Ishikawa (cell line): ENCODE measurements around the gene PATL1.

Experiments
- CEBPB ChIP-seq: IDR thresholded peaks from 2 replicates; pipeline ENCODE4 v1.6.1; 2012
- CREB1 ChIP-seq: IDR thresholded peaks from 2 replicates; pipeline ENCODE4 v1.6.1; 2012; ENCODE audit warnings: low read depth
- EGR1 ChIP-seq: IDR thresholded peaks from 2 replicates; pipeline ENCODE4 v1.6.1; 2012
- EP300 ChIP-seq: IDR thresholded peaks from 2 replicates; pipeline ENCODE4 v1.6.1; 2012; ENCODE audit warnings: borderline replicate concordance
- FOXM1 ChIP-seq: IDR thresholded peaks from 2 replicates; pipeline ENCODE4 v1.6.1; 2012; ENCODE audit warnings: low read depth, borderline replicate concordance
- NFIC ChIP-seq: IDR thresholded peaks from 2 replicates; pipeline ENCODE4 v1.6.1; 2012
- RAD21 ChIP-seq: IDR thresholded peaks from 2 replicates; pipeline ENCODE4 v1.6.1; 2012; ENCODE audit warnings: low read depth
- TAF1 ChIP-seq: IDR thresholded peaks from 2 replicates; pipeline ENCODE4 v1.6.1; 2012; ENCODE audit warnings: low read depth, mild to moderate bottlenecking
- TCF12 ChIP-seq: IDR thresholded peaks from 2 replicates; pipeline ENCODE4 v1.6.1; 2012; ENCODE audit warnings: low read depth
- TEAD4 ChIP-seq: IDR thresholded peaks from 2 replicates; pipeline ENCODE4 v1.6.1; 2012
- YY1 ChIP-seq: IDR thresholded peaks from 2 replicates; pipeline ENCODE4 v1.6.1; 2012; ENCODE audit warnings: low read depth
- ZBTB7A ChIP-seq: IDR thresholded peaks from 2 replicates; pipeline ENCODE4 v1.6.1; 2012; ENCODE audit warnings: low read depth
- TF ChIP-seq, protein P1 (sequence below): IDR thresholded peaks from 2 replicates; pipeline ENCODE4 v1.6.1; 2012
- TF ChIP-seq, protein P2 (sequence below): IDR thresholded peaks from 2 replicates; pipeline ENCODE4 v1.6.1; 2012
- TF ChIP-seq, protein P3 (sequence below): IDR thresholded peaks from 2 replicates; pipeline ENCODE4 v1.6.1; 2012; ENCODE audit warnings: low read depth, mild to moderate bottlenecking

The PATL1 gene

DNA sequence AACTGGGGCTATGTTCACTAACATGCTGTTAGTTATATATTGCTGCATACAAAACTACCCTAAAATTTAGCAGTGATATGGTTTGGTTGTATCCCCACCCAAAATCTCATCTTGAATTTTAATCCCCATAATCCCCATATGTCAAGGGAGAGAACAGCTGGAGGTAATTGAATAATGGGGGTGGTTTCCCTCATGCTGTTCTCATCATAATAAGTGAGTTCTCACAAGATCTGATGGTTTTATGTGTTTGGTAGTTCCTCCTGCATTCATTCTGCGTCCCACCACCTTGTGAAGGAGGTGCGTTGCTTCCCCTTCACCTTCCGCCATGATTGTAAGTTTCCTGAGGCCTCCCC lies 10.0 kb upstream of the PATL1 start:
- TF ChIP-seq FOXM1 (no peak), CREB1 (no peak)

DNA sequence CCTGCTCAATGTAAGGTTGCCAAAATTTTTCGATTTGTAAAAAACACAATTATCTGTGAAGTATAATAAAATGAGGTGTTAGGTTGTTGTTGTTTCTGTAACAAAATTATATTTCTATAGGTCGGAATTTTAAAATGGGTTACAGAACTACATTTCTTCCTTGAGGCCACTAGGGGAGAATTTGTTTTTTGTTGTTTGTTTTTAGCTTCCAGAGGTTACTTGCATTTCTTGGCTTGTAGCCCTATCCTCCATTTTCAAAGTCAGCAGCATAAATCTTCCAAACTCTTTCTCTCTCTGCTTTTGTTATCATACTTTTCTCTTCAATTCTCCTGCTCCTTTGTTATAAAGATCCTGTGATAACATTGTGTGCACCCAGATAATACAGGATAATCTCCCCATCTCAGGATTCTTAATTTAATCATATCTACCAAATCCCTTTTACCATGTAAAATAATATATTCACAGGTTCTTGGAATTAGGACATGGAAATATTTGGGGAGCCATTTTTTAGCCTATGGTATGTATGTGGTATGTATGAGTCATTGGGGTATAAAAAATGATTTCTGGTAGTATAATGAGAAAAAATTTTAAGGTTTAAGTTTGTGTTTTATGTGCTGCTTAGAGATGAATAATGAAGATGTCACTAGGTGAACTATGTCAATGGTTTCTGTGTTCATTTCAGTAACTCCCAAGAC lies 9.4 kb upstream of the PATL1 start:
- TF ChIP-seq, protein P1, sequence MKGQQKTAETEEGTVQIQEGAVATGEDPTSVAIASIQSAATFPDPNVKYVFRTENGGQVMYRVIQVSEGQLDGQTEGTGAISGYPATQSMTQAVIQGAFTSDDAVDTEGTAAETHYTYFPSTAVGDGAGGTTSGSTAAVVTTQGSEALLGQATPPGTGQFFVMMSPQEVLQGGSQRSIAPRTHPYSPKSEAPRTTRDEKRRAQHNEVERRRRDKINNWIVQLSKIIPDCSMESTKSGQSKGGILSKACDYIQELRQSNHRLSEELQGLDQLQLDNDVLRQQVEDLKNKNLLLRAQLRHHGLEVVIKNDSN: no peak
- no peak for TF ChIP-seq EGR1
- TF ChIP-seq TEAD4: no peak
- no peak for TF ChIP-seq EP300
- TF ChIP-seq CREB1: no peak
- no peak for TF ChIP-seq RAD21
- no peak for TF ChIP-seq TAF1
- TF ChIP-seq FOXM1: no peak
- no peak for TF ChIP-seq NFIC
- no peak for TF ChIP-seq YY1
- no peak for TF ChIP-seq TCF12
- TF ChIP-seq, protein P2, sequence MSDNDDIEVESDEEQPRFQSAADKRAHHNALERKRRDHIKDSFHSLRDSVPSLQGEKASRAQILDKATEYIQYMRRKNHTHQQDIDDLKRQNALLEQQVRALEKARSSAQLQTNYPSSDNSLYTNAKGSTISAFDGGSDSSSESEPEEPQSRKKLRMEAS: no peak
- no peak for TF ChIP-seq ZBTB7A
- TF ChIP-seq, protein P3, sequence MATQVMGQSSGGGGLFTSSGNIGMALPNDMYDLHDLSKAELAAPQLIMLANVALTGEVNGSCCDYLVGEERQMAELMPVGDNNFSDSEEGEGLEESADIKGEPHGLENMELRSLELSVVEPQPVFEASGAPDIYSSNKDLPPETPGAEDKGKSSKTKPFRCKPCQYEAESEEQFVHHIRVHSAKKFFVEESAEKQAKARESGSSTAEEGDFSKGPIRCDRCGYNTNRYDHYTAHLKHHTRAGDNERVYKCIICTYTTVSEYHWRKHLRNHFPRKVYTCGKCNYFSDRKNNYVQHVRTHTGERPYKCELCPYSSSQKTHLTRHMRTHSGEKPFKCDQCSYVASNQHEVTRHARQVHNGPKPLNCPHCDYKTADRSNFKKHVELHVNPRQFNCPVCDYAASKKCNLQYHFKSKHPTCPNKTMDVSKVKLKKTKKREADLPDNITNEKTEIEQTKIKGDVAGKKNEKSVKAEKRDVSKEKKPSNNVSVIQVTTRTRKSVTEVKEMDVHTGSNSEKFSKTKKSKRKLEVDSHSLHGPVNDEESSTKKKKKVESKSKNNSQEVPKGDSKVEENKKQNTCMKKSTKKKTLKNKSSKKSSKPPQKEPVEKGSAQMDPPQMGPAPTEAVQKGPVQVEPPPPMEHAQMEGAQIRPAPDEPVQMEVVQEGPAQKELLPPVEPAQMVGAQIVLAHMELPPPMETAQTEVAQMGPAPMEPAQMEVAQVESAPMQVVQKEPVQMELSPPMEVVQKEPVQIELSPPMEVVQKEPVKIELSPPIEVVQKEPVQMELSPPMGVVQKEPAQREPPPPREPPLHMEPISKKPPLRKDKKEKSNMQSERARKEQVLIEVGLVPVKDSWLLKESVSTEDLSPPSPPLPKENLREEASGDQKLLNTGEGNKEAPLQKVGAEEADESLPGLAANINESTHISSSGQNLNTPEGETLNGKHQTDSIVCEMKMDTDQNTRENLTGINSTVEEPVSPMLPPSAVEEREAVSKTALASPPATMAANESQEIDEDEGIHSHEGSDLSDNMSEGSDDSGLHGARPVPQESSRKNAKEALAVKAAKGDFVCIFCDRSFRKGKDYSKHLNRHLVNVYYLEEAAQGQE: no peak
- TF ChIP-seq CEBPB: no peak

DNA sequence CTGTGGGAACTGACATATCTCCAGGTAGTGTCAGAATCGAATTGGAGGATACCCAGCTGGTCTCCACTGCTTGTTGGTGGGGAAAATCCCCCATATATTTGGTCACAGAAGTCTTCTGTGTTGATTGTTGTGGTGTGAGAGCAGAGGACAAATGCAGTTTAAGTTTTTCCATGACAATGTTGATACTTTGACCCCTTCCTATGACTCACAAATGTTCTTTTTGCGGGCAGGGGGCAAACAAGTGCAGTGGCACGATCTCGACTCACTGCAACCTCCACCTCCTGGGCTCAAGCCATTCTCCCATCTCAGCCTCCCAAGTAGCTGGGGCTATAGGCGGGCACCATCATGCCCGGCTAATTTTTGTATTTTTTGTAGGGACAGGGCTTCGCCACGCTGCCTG lies 7.4 kb upstream of the PATL1 start:
- TF ChIP-seq EGR1 (no peak), FOXM1 (no peak), NFIC (no peak), EP300 (no peak)
- TF ChIP-seq, protein P3: no peak

DNA sequence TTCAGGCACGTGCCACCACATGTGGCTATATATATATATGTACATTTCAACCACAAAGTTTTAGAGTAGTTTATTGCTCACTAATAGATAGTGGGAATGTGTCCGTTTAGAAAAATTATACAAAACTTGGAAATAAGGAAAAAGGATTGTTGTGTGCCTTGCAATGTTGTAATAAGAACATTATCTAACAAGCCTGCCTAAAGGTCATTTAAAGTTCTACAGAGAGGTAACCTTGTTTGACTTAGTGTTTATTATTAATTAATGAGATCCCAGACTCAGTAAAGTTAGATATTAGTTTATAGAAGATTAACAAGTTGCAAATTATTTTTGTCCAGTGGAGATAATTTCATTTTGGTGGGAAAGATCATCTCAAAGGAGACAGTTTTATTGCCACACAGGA lies 5.5 kb upstream of the PATL1 start:
- TF ChIP-seq FOXM1: no peak

DNA sequence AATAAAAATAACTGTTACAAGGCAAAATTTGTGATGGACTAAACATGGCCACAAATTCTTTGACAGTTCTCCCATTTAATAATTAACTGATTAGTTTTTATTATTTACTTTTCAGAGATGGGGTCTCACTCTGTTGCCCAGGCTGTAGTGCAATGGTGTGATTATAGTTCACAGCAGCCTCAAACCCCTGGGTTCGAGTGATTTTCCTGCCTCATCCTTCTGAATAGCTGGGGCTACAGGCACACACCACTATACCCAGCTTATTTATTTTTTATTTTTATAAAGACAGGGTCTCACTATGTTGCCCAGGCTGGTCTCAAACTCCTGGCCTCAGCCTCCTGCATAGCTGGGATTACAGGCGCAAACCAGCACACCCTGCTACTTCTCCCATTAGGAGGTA lies 4.5 kb upstream of the PATL1 start:
- TF ChIP-seq, protein P1: no peak
- TF ChIP-seq NFIC: no peak
- TF ChIP-seq TEAD4: no peak
- TF ChIP-seq EGR1: no peak
- TF ChIP-seq CREB1: no peak
- TF ChIP-seq, protein P2: no peak
- no peak for TF ChIP-seq YY1

DNA sequence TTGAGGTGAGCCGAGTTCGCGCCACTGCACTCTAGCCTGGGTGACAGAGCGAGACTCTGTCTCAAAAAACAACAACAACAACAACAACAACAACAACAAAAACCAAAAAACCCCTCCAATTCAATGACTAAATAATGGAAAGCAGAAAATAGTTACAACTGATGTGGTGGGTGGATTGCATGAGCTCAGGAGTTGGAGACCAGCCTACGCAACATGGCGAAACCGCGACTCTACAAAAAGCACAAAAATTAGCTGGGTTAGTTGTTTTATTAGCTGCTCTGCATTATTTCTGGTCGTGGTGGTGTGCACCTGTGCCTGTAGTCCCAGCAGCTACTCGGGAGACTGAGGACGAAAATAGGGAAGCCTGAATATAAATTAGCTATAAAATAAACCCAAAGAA lies 2.6 kb upstream of the PATL1 start:
- TF ChIP-seq EP300 (no peak), NFIC (no peak), TEAD4 (no peak), CEBPB (no peak), YY1 (no peak), CREB1 (no peak), TCF12 (no peak), EGR1 (no peak), RAD21 (no peak), TAF1 (no peak), FOXM1 (no peak)
- TF ChIP-seq, protein P2: no peak
- TF ChIP-seq, protein P1: no peak
